Tibial nerve (tissue), 4 donors: ENCODE results near the gene NIPBL.

Experiments used
- CTCF ChIP-seq, 5 experiments: fragments of 200-600 bp in 3 of 5; fragments of 450-650 bp in 2 of 5; sonication (generic) in 3 of 5; IDR thresholded peaks; one replicate each; pipeline ENCODE4 v1.5.1; 2016 to 2019; ENCODE audit warnings: antibody characterized with exemption in 5 of 5, mild to moderate bottlenecking in 3 of 5, moderate library complexity in 2 of 5
- EP300 ChIP-seq, 2 donors: sonication (generic); formaldehyde crosslinking; IDR thresholded peaks; one replicate each; pipeline ENCODE4 v1.6.1; 2017; ENCODE audit warnings: antibody characterized with exemption in 2 of 2, mild to moderate bottlenecking in 1 of 2
- POLR2A ChIP-seq, 2 donors: fragments of 450-650 bp; IDR thresholded peaks; one replicate each; pipeline ENCODE4 v1.6.1; 2017; ENCODE audit warnings: antibody characterized with exemption in 2 of 2, mild to moderate bottlenecking in 2 of 2, moderate library complexity in 2 of 2

- no peak for TF ChIP-seq CTCF (IDR thresholded peaks at IDR 0.05)
- no peak for TF ChIP-seq EP300 (IDR thresholded peaks at IDR 0.05)
- TF ChIP-seq POLR2A (IDR thresholded peaks at IDR 0.05), result no peak
These were observed 111.8 kb downstream of the NIPBL start for GRCh38 chr5:36988396-36988795.
